GM19468 (cell line): ENCODE measurements around the gene PLXDC2.

Experiments
- ATAC-seq: cut with Tn5 transposase; IDR thresholded peaks from one replicate; pipeline ENCODE4 v1.9.1; 2021; ENCODE audit warnings: mild to moderate bottlenecking, moderate library complexity, moderate number of reproducible peaks; ENCODE audit not compliant: unreplicated experiment; ENCODE audit errors: extremely low read depth

PLXDC2 gene

DNA sequence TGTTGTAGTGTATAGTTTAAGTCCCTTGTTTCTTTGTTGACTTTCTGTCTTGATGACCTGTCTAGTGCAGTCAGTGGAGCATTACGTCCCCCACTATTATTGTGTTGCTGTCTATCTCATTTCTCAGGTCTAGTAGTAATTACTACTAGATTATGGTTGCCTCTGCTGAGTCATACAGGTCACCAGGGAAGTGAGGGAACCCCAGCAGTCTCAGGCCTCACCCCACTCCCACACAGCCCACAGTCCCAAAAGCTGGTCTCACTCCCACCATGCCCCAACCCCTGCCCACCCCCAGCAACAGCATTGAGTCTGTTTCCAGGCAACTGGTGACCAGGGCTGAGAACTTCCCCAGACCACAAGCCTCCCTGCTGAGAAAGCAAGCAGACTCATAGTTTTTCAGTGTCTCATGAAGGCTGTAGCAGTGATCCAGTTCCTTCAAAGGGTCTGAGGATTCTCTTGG is 88.0 kb downstream of the PLXDC2 start:
- peak; percentile 73 for ATAC-seq

DNA sequence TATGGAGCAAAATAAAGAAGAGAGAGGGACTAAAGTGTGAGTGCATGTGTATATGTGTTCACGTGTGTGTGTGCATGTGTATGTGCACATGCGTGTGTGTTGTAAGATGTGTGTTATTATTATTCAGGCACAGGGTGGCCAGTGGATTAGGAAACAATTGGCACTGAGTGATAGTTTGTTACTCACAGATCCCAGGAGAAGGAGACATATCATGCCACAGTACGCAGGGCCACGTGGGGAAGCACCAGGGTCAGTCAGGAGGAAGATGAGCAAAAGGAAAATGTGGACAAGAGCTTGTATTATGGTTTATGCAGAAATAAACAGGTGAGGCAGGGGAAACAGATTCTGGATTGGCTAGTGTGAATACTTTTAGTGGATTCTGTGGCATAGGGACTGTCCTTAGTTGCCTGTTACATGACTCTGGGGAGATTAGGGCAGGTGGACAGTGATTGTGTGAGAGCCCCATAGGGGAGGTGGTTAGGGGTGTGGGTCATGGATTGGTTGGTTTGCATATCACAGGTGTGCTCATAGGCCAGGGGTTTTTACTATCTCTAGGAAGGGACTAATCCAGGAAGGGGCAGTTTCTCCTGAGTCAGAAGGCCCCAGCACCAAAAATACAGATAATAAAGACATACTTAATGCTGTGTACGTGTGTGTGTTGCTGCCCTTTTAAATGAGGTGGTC is 90.0 kb downstream of the PLXDC2 start:
- ATAC-seq: no peak

DNA sequence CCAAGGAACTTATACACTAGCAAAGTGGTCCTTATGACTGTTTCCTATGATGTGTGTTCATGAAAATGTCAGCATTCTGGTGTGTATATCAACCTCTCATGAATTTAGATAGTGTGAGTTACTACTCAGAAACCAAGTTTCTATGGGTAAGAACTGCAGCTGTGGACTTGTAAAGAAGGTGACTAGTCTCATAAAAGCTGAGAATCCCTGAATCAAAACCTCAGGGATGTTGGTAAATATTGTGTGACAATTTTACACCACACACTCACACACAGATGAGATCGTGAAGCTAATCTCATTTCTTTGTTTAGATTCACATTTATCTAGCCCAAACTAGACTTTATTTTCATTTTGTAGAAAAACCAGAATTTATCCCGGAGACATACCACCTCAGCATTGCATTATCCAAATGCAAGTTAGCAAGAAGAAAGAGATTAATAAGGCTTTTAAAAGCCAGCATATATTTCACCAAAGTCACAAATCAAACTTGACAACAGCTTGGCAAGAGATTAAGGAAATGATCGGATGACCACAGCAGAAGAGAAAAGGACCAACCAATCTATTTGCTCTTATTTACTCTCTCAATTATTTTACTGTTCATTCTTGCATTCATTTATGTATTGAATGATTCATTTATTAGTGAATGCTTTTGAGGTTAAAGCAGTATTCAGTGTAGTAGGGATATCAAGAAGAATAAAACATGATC is 92.9 kb downstream of the PLXDC2 start:
- no peak for ATAC-seq

DNA sequence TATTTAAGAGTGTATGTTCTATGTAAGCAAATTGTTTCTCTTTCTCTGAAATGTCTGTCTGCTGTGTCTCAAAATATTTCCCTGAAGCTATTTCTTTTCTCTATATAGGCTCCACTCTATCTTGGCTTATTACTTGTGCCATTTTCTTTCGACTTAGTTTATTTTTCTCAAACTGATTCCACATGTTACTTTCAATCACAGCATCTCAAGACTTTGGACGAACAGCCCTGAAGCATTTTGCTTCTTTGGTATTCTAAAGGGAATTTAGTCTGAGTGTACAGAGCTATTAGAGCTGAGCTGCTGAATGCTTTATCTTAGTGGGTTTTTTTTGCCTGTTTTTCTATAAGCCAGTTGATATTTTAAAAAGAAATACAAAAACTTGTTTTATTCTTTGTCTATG is 95.7 kb downstream of the PLXDC2 start:
- no peak for ATAC-seq

DNA sequence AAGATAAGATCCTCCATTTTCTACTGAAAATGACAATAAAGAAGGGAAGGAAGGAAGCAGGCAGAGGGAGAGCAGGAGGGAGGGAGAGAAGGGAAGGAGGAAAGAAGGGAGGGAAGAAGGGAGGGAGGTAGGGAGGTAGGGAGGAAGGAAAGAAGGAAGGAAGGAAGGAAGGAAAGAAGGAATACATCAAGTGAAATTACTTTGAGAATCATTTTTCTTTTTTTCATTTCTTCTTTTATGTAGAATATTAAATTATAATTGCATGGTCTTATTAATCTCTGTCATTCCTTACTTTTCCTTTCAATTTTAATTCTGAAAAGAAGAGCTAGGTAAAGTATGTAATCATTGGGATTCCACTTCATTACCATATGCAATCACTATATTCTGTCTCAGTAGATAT is 97.8 kb downstream of the PLXDC2 start:
- no peak for ATAC-seq

DNA sequence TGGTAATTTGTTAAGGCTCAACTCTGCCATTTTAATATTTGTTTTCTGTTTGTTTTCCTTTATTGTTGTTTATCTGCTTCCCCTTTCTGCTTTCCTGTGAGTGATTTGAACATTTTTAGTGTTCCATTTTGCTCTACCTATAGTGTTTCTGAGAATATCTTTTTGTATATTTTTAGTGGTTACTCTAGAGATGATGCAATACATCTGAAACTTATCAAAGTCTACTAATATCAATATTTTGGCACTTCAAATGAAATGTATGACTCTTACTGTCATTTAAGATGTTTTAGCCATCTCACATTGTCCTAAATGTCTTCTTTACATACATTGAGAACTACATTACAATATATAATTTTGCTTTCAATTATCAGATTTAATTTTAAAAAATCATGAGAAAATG is 98.9 kb downstream of the PLXDC2 start:
- no peak for ATAC-seq

DNA sequence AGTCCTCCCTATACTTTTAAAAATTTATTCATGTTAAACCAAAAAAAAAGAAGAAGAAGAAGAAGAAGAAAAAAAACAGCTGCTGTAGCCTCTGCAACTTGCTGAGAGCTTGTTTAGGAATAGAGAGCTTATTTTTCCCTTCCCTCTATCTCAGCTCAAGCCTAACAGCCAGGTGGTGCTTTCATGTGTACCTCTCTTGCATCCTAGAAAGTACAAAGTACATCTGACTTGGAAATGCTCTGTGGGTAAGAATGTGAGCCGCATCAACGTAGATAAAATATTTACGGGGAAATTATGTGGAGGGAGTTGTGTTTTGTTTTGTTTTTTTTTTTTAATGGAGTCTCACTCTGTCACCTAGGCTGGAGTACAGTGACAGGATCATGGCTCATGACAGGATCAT is 99.6 kb downstream of the PLXDC2 start:
- ATAC-seq: no peak

DNA sequence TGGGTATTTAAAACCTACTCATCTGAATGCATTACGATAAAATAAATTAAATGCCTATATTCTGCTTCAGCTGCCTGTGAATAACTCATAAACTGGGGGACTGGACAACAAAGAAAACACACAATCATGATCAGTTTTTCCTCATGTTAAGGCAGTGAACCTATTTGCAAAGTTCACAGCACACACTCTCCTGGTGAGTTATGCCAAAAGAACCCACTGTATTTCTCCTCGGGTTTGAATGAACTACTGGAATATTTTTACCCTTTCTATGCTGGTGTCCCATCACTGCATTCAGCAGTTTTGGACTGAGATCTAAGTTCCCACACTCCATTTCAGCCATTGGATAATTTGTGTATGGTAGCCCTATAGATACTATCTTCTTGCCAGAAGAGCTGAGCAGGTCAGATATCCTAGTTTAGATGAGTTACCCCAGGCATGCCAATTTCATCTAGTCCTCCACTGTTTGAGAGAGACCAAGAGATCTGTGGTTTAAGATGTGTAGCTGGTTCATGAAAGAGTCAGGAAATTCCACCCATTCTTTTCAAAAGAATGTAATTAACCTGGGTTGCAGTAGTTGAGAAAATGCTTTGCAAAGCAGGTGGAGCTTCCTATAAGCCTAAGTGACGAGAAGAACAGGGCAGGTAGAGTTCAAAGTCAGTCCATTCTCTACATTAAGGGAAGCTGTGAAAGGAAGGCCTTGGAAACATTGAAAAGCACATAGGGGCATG is 101.7 kb downstream of the PLXDC2 start:
- ATAC-seq: no peak

DNA sequence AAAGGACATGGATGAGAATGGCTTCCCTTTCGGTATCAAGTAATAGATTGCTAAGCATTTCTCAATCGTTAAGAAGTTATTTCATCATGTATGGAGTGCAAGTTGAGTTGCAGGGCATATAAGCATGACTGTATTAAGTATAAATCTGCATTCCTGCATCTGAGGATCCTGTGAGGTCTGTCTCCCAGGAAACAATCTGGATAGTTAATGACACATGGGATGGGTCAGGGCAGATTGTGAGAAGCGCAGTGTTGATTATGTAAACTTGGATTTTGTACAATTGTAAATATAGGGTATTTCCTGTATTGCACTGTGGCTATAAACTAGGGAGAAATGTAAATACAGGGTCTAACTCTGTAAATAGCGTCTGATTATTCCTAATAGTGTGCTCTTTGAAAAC is 102.6 kb downstream of the PLXDC2 start:
- no peak for ATAC-seq

DNA sequence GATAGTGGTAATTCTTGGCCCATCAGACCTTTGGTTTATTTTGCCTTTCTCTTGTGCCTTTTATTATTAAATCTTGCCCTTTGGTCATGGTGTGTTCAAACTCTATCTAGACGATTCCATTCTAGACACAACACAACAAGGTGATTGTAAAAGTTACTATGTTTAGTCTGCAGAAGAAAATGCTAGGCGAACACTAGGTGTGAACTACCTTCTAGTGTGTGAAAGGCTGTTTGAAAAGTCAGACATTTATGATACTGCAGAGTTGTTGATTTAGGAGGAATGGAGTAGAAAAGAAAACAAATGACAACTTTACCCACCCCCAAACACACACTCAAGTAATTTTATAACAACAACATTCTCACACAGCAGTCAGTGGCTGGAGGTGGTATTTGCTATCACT is 103.4 kb downstream of the PLXDC2 start:
- no peak for ATAC-seq

DNA sequence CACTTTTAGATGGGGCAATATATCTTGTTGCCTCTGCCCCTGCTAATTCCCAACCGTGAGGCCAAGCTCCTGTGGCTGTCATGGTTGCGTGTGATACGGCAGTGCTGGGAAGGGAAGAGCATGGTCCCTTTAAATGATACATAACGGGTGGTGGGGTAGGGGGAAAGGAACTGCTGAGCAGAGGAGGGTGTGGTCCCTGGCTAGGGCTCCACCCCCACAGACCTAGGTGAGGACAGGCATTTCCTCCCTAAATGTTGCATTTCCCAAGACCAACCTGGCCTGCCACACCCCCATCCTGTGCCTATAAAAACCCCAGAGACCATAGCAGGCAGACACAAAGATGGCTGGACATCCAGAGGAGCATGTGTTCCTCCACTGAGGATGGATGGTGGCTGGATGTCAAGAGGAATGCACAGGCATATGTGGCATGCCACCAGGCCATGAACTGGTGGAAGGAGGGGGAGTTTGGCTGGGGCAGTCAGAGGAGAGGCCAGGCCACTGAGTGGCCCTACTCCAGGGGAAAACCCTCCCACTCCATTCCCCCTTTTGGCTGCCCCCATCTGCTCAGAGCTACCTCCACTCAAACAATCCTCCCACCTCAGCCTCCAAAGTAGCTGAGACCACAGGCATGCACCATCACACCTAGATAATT is 104.0 kb downstream of the PLXDC2 start:
- no peak for ATAC-seq

DNA sequence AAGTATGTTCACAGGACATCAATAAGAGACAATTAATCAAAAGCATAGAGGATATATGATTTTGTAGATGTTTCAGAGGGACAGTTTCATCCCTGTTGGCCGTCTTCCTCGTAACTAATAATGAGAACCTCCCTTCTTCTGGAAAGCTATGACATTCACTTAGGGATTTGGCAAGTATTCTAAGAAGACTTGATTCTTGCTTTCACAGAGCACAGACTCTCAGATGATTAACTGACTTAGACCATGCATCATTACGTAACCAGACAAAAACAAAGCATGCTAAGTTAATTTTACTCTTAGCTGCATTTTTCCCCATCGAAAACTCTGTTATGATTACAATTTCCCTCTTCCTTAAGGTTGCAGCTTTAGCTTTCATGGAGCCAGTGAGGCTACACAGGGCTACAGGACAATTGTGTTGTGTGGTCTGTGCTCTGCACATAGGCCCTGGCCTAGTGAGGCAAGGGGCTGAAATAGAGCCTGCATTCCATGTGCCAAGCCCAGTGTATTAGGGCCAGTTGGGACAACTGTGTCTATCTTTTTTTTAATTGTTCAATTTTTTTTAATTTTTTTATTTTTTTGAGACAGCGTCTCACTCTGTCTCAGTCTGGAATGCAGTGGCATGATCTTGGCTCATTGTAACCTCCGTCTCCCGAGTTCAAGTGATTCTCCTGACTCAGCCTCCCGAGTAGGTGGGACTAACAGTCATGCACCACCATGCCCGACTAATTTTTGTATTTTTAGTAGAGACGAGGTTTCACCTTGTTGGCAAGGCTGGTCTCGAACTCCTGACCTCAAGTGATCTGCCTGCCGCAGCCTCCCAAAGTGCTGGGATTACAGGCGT is 105.3 kb downstream of the PLXDC2 start:
- no peak for ATAC-seq

DNA sequence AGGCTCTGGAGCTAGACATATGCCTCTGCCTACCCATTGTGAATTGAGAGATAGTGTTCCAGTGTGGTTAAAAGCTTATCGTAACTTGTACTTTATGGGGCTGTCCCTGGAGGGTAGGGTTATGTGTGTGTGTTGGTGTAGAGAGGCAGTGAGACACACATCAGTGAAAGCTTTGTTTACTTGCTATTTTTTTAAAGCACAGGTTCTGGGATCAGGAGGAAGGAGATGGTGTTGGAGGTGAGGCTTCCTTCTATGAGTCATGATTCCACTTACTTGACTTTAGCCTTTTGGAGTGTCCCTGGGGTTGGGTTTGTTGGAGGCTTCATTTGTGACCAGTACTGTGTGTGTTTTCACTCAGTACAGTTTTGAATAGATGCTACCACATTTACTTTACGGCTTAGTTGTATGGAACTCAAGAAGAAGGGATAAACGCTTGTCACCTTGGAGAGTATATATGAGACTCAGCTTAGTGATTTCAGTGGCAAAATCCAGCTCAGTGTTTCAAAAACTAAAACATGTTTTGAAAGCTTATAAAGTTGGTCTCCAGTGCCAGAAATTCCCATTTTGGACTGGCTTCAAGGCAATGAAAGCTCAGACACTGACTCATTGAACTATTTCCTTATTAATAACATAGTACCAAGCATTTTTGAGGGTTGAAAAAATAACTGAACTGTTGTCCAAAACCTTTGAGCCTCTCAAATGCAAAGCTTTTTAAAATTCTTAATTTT is 106.2 kb downstream of the PLXDC2 start:
- no peak for ATAC-seq

DNA sequence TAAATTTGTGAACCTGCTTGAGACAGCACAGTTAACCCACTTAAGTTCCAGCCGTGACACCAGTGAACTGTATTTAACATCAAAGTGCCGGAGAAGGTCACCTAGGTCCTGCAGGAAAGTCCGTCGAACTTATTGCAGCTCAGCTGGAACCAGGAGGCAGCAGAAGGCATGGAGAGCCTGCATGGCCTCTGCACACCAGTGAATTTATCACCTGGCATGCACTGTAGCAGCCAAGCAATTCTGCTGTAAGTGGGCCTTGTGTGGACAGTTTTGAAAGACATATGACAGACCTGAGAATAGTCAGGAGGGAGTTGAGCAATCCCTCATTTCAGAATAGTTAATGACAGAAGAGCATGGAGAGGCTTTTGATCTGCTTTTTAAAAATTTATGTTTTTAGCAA is 108.8 kb downstream of the PLXDC2 start:
- ATAC-seq: no peak

DNA sequence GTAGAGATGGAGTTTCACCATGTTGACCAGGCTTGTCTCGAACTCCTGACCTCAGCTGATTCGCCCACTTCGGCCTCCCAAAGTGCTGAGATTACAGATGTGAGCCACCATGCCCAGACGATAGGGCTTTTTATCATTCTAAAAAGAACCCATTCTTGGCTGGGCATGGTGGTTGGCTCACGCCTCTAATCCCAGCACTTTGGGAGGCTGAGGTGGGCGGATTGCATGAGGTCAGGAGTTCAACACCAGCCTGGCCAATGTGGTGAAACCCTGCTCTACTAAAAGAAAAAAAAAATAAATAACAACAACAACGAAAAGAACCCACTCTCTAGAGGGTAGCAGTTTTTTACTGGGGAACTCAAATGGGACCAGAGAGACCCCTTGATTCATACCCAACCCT is 112.7 kb downstream of the PLXDC2 start:
- ATAC-seq: no peak

DNA sequence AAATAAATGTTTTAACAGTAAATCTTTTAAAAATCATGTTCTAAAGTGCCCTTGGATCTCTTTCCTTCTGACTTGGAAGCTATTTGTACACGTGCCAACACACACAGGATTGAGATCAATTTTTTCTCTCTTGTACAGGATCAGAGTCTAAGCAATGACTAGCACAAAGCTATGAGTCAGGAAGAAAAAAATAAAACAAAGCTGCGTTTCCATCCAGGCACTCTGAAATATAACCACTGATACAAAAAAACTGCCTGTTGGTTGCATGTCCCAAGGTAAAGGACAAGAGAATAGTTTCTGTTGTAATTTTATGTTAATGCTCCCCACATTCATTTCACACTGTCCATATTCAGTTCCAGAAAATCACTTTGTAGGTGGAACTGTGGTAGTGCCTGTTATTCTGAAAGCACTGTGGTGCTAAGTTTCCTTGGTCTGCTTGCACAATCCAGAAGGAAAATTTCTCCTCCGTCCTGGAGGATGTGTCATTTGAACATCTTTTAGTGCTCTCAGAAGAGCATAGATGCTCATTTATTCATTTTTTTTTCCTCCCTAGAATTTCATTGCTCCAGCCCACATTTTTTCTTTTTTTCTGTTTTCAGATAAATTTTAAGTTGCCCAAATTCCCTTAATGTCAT is 113.4 kb downstream of the PLXDC2 start:
- no peak for ATAC-seq

DNA sequence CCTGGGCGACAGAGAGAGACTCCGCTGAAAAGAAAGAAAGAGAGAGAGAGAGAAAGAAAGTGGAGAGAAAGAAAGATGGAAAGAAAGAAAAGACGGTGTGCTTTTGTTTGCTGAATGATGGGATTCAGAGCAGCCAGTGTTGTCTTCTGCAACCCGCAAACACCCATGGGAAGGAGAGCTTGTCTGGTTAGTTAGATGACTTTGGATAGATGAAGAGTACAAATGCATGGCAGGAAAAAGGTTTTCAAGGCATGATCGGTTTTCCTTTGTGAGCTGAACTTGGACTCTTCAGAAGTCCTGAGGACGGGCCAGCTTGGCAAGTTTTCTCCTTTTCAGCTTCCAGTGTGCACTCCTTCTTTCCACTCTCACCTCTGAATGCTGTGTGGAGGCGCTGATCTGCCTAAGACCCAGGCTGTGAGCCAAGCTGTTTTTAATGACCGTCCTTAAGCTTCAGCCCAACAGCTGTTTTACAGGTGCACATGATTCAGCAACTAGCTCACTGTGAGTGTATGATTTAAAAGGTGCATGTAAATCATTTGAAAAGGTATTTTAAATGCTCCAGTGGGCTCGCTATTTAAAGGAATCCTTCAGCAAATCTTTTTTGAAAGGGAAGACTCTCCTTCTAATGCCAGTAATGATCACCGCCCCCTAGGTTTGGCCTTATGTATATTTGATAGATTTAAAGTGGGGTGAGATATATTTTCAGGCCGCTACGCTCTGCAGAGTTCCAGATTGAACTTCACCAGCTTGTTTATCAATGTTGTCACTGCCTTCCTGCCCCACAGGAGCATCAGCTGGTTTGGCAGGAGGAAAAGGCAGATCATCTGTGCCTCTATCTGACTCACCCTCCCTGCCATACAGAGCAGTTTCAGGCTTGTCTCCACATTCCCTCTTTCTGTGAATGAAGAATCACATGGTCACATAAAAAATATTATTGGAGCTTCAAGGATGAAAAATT is 115.0 kb downstream of the PLXDC2 start:
- no peak for ATAC-seq
